CD4-positive, alpha-beta T cell treated with Interleukin-4 for 1 hour (primary cell): ENCODE results near the gene TRAPPC11.

Experiments used
- DNase-seq, 2 donors: peaks; one replicate each; pipeline ENCODE4 v3.0.0-alpha.2; 2020 to 2022

Gene TRAPPC11

DNA sequence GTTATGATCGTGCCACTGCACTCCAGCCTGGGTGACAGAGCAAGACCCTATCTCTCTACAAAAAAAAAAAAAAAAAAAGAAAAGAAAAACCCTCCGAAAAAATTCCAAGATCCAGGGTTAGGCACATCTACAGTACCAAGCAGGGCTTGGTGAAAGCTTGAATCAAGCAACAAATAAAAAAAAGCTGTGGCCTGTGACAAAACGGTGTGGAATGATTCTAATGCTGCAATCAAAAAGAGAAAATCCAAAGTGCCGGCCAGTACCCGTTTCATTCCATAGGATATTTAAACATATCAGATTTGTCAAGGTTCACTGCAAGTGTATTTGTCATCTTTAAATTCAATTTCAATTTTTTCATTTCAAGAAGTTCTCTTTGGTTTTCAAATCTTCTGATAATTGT, 20.7 kb upstream of the TRAPPC11 start:
- DNase-seq, result no peak

DNA sequence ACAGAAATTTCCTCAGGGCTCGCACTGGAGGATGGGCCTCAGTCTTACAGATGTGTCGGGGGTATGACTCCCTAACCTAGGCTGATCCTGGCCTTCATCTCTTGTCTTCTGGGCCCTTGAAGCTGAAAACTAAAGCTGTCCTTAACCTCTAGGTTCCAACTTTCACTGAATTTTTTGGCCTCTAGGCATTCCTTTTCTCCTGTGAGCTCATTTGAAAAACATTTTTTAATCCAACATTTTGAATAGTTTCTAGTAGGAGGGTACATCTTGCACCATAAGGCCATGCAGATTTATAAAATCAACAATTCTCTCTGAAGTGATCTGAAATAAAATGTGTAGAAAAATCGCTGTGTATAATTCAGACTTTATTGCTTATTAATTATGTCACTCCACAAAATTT, 19.8 kb upstream of the TRAPPC11 start:
- DNase-seq, result no peak

DNA sequence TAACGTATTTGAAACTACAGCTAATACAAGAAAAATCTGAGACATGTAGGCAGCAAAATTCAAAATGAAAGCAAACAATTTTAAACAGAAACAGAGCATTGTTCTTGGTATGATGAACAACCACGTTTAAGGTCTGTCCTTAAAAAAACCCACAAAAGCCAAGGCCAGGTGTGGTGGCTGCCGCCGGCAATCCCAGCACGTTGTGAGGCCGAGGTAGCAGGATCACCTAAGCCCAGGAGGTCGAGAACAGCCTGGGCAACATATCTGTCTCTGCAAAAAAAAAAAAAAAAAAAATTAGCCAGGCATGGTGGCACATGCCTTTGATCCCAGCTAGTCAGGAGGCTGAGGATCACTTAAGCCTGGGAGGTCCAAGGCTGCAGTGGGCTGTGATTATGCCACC, 13.8 kb upstream of the TRAPPC11 start:
- no peak for DNase-seq

DNA sequence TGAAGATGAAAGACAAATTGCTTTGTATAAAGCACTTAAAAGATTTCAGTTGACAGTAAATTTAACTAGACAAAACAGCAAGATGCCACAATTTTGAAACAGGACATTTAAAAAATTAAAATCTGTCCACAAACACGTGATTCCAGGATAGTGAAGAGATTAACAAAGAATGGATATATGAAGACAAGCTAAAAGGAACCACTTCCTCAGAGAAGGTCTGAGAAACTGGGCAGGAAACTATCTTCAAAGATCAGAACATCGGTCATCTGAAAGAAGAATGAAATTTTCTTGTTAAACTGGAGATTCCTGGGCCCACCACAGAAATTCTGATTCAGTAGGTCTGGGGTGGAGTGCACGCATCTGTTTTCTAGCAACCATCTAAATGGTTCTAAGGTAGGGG, 1.5 kb upstream of the TRAPPC11 start:
- DNase-seq, result no peak

- DNase-seq, result peak; percentile 2 to 11
These were observed 598 bp upstream of the TRAPPC11 start for GRCh38 chr4:183658362-183659028.

DNA sequence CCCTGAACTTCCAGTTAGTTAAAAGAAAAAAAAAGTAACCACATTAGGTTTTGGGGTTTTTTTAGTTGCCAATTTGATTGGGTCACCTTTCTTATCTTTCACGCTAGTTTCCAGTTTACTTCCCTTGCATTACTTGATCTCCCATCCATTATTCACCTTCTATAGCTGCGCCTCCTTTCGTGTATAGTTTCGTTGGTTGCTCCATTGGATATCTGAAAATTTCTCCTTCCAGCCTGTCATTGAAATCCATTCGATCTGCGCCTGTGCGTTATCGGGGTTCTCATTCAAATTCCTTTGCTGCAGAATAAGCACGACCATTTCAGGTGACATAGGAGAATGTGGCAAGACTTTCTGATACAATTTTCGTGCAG, 764 bp downstream of the TRAPPC11 start:
- peak in 1 of 2 donors; percentile 17 for DNase-seq

- no peak for DNase-seq
These were observed 7.0 kb downstream of the TRAPPC11 start for GRCh38 chr4:183666088-183666487.

DNA sequence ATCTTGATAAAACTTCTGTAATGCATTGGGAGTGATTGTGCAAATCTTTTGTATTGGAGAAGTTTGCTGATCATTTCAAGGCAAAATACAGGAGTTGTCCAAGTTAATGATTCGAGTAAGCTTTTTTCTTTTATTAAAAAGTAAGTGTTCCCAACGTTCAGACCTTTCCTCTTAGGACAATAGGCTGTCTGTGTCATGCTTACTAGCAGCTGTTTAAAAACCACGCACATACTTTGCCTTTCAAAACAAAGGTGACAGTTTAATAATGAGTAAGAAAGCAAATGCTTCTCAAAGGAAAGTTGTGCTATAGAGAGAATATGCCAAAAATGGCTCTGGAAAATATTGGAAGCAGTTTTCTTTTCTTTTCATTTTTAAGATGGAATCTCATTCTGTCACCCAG, 11.2 kb downstream of the TRAPPC11 start:
- DNase-seq, result no peak

- no peak for DNase-seq
These were observed 12.0 kb downstream of the TRAPPC11 start for GRCh38 chr4:183670960-183671555.

DNA sequence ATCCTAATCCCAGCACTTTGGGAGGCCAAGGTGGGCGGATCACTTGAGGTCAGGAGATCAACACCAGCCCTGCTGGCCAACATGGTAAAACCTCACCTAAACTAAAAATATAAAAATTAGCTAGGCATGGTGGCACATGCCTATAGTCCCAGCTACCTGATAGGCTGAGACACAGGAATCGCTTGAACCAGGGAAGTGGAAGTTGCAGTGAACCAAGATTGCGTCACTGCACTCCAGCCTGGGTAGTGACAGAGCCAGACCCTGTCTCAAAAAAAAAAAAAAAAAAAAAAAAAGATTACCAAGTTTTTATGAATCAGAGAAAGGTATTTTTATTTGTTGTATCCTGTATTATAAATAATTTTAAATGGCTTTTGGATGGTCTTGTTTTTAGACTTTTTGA, 15.1 kb downstream of the TRAPPC11 start:
- DNase-seq, result no peak

DNA sequence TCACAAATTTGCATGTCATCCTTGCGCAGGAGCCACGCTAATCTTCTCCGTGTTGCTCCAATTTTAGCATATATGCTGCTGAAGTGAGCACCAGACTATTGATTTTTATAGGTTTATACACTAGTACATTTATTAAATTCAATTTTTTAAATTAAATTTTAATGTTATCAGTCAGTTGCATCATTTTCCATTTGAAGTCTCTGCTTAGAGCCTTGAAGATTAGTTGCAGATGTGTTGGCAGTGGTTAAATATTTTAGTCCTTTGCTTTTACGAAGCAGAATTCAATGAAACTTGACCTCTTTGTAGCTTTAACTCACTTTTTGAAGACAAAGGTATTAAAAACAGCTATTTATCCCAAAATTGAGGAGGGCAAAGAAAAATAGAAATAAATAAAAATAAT, 16.5 kb downstream of the TRAPPC11 start:
- no peak for DNase-seq

GRCh38 chr4:183681119-183681518, 22.0 kb downstream of the TRAPPC11 start:
- DNase-seq, result no peak

GRCh38 chr4:183686461-183686860, 27.4 kb downstream of the TRAPPC11 start:
- DNase-seq, result no peak

DNA sequence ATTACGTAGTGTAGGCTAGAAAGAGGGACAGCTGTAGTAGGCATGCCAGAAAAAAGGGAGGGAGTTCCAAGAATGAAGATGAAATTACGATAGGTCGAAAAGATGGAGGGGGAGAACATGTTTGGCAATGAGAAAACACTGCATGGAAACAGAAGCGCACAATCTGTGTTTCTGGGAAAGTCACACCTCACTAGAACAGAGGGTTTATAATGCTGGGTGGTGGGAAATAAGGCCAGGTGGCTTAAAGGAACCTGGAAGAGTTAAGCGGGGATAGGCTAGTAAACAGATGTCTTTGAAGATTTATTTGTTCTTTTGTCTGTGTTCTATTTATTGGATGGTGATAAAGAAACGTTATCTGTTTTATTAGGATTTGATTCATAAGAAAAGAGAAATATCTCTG, 29.1 kb downstream of the TRAPPC11 start:
- DNase-seq, result no peak

DNA sequence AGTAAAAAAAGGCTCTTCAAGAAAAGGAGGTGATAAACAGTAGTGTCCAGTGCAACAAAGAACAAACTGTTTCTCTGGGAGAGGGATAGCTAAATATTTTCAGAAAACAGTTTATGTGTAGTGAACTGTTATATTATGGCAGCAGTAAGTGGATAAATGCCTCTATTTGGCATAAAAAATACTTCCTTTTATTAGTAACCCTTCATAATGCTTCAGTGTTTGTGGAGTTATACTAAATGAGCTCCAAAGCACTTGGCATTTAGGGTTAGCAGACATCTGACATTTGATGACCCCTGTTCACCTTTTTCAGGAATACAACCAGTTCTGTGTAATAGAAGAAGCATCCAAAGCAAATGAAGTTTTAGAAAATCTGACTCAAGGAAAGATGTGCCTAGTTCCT, 31.9 kb downstream of the TRAPPC11 start:
- no peak for DNase-seq

DNA sequence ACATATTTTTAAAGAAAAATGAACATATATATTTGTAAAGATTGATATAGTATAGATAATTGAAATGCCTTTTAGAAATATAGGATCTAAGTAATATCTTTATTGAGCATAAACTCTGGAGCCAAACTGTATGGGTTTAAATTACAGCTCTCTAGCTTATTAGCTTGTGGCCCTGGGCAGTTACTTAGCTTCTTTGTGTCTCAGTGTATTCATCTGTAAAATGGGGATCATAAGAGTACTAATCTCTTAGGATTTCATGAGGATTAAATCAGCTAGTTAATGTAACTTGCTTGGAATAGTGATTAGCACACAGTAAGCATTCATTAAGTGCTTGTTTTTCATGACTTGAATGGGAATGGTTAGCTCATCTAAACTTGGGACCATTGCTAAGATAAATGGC, 32.8 kb downstream of the TRAPPC11 start:
- DNase-seq, result no peak

DNA sequence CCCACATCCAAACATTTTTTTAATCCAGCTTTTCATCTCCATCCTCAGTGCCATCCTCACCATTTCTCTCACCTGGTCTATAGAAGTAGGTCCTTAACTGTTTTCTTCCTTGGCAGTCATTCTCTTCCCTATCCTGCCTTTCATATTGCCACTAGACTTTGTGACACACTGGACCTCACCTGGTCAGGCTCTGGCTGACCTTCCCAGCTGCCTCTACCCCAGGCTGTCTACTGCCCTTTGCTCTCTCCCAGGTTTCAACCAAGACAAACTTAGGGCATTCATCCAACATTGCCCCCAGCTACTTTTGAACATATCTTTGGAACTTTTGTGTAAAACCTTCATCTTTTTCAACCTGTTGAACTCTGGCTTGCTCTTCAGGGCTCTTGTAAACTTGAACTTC, 39.8 kb downstream of the TRAPPC11 start:
- no peak for DNase-seq

GRCh38 chr4:183700407-183700806, 41.3 kb downstream of the TRAPPC11 start:
- no peak for DNase-seq

- DNase-seq, result no peak
These were observed 43.4 kb downstream of the TRAPPC11 start for GRCh38 chr4:183702492-183702891.

GRCh38 chr4:183714626-183715025, 55.5 kb downstream of the TRAPPC11 start:
- DNase-seq, result no peak

GRCh38 chr4:183716302-183716701, 57.2 kb downstream of the TRAPPC11 start:
- no peak for DNase-seq

GRCh38 chr4:183718876-183719275, 59.8 kb downstream of the TRAPPC11 start:
- DNase-seq, result no peak

GRCh38 chr4:183721207-183722081, 62.4 kb downstream of the TRAPPC11 start:
- DNase-seq, result peak; percentile 49 to 53
